Thyroid gland (tissue), 4 donors: ENCODE measurements around the gene HS6ST2. TPM values are rescaled to one million over a fixed set of nuclear protein-coding genes. Genes with fewer than 3 reads are reported as not detected.

Source experiments
- DNase-seq, 2 donors: peaks; one replicate each; pipeline ENCODE4 v3.0.0-alpha.2; 2019
- H3K27ac ChIP-seq, 3 donors: fragments of 200-600 bp; sonication (generic); 1 replicate in 2 of 3; 2 replicates in 1 of 3; pipeline ENCODE4 v1.5.1; 2016 to 2019; ENCODE audit warnings: mild to moderate bottlenecking in 1 of 3, moderate library complexity in 1 of 3
- H3K27me3 ChIP-seq: fragments of 200-600 bp; sonication (generic); one replicate; pipeline ENCODE4 v1.5.1; 2019
- H3K36me3 ChIP-seq, 2 donors: fragments of 200-600 bp; sonication (generic); one replicate each; pipeline ENCODE4 v1.5.1; 2016 to 2019
- H3K4me1 ChIP-seq, 2 donors: fragments of 200-600 bp; sonication (generic); one replicate each; pipeline ENCODE4 v1.5.1; 2017 to 2019
- H3K4me3 ChIP-seq, 3 donors: fragments of 200-600 bp; sonication (generic); replicated peaks in 1 of 3; 1 replicate in 2 of 3; 2 replicates in 1 of 3; pipeline ENCODE4 v1.5.1; 2016; ENCODE audit warnings: mild to moderate bottlenecking in 1 of 3
- H3K9me3 ChIP-seq: fragments of 200-600 bp; sonication (generic); one replicate; pipeline ENCODE4 v1.5.1; 2017
- POLR2A ChIP-seq, 2 donors: fragments of 450-650 bp; IDR thresholded peaks; one replicate each; pipeline ENCODE4 v1.6.1; 2017; ENCODE audit warnings: antibody characterized with exemption in 2 of 2, mild to moderate bottlenecking in 2 of 2, moderate library complexity in 1 of 2
- WGBS, 2 donors: methylation state at CpG; one replicate each; pipeline ENCODE4 v1.1.5; 2017; 5-methylcytosine and 5-hydroxymethylcytosine counted together
- intact Hi-C: fragments of 100-400 bp; cut with DNase I; formaldehyde crosslinking; loops from one replicate; pipeline ENCODE4 v1.15.1; 2023
- total RNA-seq, 4 donors: library from RNA; depleted of rRNA; stranded (reverse); fragments of >200 nt; gene quantifications; one replicate each; pipeline ENCODE4 v1.2.3, GENCODE V29; 2016
- TF ChIP-seq, protein P1 (sequence below), 6 experiments: fragments of 200-600 bp in 3 of 6; fragments of 450-650 bp in 3 of 6; sonication (generic) in 3 of 6; IDR thresholded peaks; one replicate each; pipeline ENCODE4 v1.5.1; 2016 to 2019; ENCODE audit warnings: antibody characterized with exemption in 6 of 6, mild to moderate bottlenecking in 2 of 6, inconsistent platforms in 1 of 6, moderate library complexity in 1 of 6

The HS6ST2 gene
- total RNA-seq, 4 donors from 2014 or later = 0.11 to 0.78 (median 0.38) TPM; not detected in 1

DNA sequence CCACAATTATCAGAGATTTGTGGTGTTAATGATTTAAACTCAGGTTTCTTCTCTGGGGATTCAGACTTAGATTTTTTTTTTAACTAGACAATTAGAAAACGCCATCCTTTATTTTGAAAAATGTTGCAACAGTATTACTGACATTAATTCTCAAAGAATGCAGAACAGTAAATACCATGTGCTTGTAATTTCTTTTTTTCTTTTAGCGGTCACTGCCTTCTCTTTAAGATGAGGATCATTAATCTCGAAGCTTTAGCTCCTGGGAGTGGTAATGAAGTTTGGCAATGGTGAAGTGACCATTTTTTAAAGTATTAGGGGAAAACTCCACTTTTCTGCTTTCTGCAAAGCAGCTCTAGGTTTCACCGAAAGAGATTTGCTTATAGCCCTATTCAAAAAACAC lies 305.6 kb downstream of the HS6ST2 start:
- TF ChIP-seq POLR2A (IDR thresholded peaks at IDR 0.05) = no peak
- TF ChIP-seq, protein P1, sequence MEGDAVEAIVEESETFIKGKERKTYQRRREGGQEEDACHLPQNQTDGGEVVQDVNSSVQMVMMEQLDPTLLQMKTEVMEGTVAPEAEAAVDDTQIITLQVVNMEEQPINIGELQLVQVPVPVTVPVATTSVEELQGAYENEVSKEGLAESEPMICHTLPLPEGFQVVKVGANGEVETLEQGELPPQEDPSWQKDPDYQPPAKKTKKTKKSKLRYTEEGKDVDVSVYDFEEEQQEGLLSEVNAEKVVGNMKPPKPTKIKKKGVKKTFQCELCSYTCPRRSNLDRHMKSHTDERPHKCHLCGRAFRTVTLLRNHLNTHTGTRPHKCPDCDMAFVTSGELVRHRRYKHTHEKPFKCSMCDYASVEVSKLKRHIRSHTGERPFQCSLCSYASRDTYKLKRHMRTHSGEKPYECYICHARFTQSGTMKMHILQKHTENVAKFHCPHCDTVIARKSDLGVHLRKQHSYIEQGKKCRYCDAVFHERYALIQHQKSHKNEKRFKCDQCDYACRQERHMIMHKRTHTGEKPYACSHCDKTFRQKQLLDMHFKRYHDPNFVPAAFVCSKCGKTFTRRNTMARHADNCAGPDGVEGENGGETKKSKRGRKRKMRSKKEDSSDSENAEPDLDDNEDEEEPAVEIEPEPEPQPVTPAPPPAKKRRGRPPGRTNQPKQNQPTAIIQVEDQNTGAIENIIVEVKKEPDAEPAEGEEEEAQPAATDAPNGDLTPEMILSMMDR (IDR thresholded peaks at IDR 0.05) = no peak
- 62 to 77% methylated on average over 4 of the region's 4 CpGs for WGBS, 2 donors
- intact Hi-C loops = no loop called here

DNA sequence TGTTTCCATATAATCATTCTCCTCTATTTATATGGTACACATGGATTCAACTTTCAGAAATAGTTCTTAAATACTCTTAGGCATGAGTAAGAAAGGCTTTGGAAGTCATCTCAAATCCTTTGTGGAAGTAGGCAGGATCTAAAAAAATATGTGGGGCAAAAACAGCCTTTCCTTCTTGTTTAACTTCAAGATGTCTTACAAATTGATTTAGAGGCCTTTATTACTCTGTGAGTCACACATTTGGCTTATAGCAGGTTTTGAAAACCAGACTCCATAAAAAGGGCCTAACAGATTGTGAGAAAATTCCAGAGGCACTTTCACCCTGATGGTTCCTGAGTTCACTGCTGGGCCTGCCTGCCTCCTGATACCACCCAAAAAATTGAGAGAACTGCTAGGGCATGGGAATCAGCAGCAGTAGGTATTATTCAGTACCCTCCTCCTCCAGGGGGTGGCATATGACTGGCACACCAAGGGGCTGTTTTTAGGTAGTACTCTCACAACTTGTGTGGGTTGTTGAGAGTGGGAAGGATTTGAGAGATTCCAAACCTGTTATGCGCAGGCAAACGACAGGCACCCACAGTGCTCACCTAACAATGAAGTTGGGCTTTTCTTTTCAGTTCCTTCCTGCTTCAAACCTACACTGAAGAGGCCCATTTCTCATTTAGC lies 306.9 kb downstream of the HS6ST2 start:
- intact Hi-C loops = no loop called here
- DNase-seq = no peak
- no peak overlapping the region for H3K27ac ChIP-seq

More for the DNA sequence above, 305.6 kb downstream of the HS6ST2 start:
- H3K36me3 ChIP-seq = no peaks in the 10 kb centered on the region
- no peaks in the 10 kb centered on the region for H3K27me3 ChIP-seq
- no peak overlapping the region for H3K4me3 ChIP-seq
- H3K4me1 ChIP-seq = no peaks in the 10 kb centered on the region
- no peak for DNase-seq
- no peak overlapping the region for H3K27ac ChIP-seq
- H3K9me3 ChIP-seq = no peaks in the 10 kb centered on the region

DNA sequence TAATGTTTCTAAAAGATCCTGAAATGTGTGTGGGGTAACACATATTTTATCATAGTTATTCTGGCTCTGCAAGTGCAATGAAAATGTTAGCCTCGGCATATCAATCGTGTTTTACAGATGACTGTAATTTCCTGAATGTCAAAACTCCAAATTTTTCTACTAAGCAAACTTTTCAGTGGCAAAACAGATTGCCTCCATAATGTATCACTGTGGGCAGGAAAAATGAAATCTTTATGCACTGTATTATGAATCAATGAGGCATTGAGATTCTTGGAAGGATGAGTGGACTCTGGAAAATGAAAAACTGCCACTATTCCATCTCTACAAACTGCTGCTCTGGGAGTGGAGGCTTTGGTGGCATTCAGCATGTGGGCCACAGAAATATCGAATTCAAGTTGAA lies 309.5 kb downstream of the HS6ST2 start:
- Histone ChIP-seq H3K4me3 (no peak overlapping the region), H3K27me3 (no peaks in the 10 kb centered on the region), H3K9me3 (no peaks in the 10 kb centered on the region), H3K4me1 (no peaks in the 10 kb centered on the region), H3K27ac (no peak overlapping the region), H3K36me3 (no peaks in the 10 kb centered on the region)
- DNase-seq = no peak
- TF ChIP-seq POLR2A (IDR thresholded peaks at IDR 0.05) = no peak
- TF ChIP-seq, protein P1 (IDR thresholded peaks at IDR 0.05) = no peak
- intact Hi-C loops = no loop called here
- WGBS, 2 donors = 69 to 84% methylated on average over 3 of the region's 3 CpGs

More for the DNA sequence above, 306.9 kb downstream of the HS6ST2 start:
- H3K9me3 ChIP-seq = no peaks in the 10 kb centered on the region
- 79% methylated on average over 2 of the region's 2 CpGs; no CpG with 5 or more reads in 1 of the 2 donors for WGBS, 2 donors
- no peak overlapping the region for H3K4me3 ChIP-seq
- H3K27me3 ChIP-seq = no peaks in the 10 kb centered on the region
- no peaks in the 10 kb centered on the region for H3K4me1 ChIP-seq
- TF ChIP-seq POLR2A (IDR thresholded peaks at IDR 0.05) = no peak
- TF ChIP-seq, protein P1 (IDR thresholded peaks at IDR 0.05) = no peak
- H3K36me3 ChIP-seq = no peaks in the 10 kb centered on the region

DNA sequence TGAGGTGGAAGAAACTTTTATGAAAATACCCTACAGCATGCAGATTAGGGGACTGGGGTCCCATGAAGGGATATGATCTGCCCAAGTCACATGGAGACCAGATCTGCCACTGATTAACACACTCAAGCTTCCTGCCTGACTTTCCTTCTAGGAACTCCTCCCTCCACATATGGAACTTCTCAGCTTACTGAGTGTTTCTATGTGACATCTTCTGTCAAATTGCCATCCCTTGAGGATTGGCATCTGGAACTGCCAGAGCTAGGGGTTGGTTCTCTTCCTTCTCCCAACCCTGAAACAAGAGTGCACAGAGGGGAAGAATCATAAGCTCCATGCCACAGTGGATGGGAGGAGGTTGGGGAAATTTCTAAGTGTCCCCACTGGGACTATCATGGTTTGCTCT lies 319.0 kb downstream of the HS6ST2 start:
- no peak for DNase-seq
- H3K4me1 ChIP-seq = no peaks in the 10 kb centered on the region
- intact Hi-C loops = no loop called here
- H3K9me3 ChIP-seq = no peaks in the 10 kb centered on the region
- no peak overlapping the region for H3K4me3 ChIP-seq
- H3K36me3 ChIP-seq = no peaks in the 10 kb centered on the region
- H3K27ac ChIP-seq = no peak overlapping the region
- TF ChIP-seq, protein P1 (IDR thresholded peaks at IDR 0.05) = no peak
- no peak for TF ChIP-seq POLR2A (IDR thresholded peaks at IDR 0.05)
- H3K27me3 ChIP-seq = no peaks in the 10 kb centered on the region

DNA sequence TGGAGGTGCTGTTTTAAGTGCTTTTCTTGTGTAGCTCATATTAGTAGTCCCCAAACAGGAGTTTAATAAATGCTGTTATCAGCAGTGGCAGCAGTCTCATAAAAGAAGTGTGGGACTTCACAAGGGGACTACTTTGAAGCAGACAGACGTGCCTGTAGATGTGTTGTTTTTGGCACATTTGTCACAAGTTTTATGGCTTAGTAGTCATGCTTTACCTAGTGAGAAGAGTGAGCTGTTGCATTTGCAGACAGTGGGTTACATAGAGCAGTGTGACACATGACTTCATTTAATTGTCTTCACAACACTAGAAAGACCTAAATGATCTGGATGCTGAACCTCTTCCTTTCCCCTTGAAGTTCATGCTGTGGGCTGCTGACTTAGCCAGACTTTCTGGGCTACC lies 320.1 kb downstream of the HS6ST2 start:
- TF ChIP-seq, protein P1 (IDR thresholded peaks at IDR 0.05) = no peak
- no peak for TF ChIP-seq POLR2A (IDR thresholded peaks at IDR 0.05)
- WGBS, 2 donors = 58 to 64% methylated on average over 1 of the region's 1 CpG
- Histone ChIP-seq H3K4me3 (no peak overlapping the region), H3K27ac (no peak overlapping the region), H3K9me3 (no peaks in the 10 kb centered on the region), H3K27me3 (no peaks in the 10 kb centered on the region), H3K4me1 (no peaks in the 10 kb centered on the region), H3K36me3 (no peaks in the 10 kb centered on the region)
- intact Hi-C loops = no loop called here
- DNase-seq = no peak
